ENCODE data around the gene POMGNT1. TPM values are rescaled to one million over a fixed set of nuclear protein-coding genes. Genes with fewer than 3 reads are reported as not detected.
A peak's percentile ranks its signal among the peaks of the same experiment; 100 is the strongest.

POMGNT1 gene
- total RNA-seq, 1 donor from 2014 or later, result 33.4 TPM

- no peak for DNase-seq
Measured at GRCh38 chr1:46206399-46206798, 8.2 kb upstream of the POMGNT1 start.

DNA sequence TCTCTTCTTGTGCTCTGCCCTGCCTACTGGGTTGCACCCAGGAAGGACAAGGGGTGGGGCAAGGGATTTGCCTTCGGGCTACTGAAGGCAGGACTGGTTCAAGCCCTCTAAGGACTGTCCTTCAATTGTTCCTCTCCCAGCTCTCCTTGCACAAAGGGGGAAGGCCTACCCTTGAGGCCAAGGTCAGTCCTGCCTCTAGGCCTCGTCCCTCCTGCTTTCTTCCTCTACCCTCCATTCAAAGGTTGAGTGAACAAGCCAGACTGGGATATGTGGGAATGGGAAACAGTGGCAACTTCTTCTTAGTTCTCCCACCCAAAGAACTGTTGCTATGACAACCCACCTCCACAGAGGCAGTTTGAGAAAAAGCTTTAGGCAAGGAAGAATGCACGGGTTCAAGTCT is 7.6 kb upstream of the POMGNT1 start:
- no peak for DNase-seq

DNA sequence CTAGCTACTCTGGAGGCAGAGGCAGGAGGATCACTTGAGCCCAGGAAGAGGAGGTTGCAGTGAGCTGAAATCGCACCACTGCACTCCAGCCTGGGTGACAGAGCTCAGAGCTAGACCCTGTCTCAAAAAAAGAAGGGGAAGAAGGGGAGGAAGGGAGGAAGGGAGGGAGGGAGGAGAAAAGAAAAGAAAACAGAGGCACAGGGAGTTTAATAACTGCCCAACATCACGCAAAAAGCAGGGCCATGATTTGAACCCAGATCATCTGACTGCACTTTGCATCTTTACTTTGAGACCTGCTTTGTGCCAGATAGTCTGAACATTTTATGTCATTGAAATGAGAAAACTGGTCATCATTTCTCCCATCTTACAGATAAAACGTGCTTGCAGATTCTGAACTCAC is 6.9 kb upstream of the POMGNT1 start:
- no peak for DNase-seq

DNA sequence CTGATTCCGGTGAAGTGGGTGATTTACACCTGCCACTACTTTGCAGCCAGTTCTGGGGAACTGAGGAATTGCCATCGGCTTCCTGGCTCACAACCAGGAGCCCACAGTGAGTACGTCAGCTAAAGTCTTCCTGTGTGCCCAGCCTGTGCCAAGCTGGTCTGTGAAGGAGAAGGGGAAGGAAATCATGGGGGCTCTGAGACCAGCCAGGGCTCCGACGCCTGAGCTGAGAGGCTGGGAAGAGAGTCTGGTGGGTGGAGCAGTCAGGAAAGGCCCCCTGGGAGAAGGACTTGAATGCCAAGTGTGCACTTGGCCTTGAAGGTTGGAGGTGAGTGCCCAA is 6.1 kb upstream of the POMGNT1 start:
- no peak for DNase-seq

- DNase-seq, result no peak
Measured at GRCh38 chr1:46203738-46204405, 5.6 kb upstream of the POMGNT1 start.

GRCh38 chr1:46199233-46199749 is 1.1 kb upstream of the POMGNT1 start:
- no peak for DNase-seq

GRCh38 chr1:46197560-46197963 is 672 bp downstream of the POMGNT1 start:
- no peak for DNase-seq

GRCh38 chr1:46196609-46197008 is 1.6 kb downstream of the POMGNT1 start:
- no peak for DNase-seq

DNA sequence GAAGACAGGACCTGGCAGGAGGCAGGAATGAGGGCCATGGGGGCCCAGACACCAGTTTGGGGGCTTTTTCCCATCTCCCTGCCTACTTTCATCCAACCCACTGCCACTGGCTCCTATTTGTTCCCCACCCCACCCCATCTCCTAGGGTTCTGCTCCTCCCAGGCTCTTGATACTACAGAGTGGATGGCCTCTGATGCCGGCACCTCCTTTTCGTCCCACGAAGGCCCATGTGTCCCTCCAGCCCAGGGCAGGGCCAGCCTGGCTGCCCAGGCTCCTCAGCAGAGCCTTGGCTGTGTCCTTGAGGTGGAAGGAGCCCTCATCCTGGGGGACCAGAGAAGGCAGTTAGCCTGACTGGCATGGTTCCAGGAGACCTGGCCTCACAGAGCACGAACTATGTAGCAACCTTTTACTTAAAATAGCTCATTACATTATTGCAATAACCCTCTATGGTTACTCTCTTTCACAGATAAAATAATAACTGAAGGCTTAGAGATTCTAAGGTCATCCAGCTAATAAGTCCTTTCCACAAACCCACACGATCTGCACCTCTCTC is 3.5 kb downstream of the POMGNT1 start:
- no peak for DNase-seq

DNA sequence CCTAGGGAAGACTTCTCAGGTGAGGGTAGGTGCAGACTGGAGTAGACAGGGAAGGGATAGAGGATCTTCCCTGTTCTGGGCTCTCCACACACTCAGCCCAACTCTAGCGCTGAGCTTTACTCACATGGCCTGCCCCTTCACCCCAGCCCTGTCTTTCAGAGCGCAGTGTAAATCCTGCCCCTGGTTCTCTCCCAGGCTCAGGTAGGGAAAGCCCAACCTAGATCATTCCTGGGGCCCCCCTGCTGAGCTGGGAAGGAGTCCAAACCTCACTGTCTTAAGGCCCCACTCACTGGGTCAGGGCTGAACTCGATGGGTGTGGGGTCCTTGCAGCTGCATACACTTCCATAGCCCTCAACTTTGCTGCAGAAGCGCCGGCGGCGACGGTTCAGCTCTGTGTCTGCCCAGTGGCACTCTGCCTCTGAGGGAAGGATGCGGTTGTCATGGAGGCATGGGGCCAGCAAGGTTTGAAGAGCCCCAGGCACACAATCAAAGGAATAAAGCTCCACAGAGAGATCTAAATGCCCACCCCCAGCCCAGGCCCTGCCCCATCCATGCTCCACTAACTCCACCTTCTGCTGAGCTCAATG is 4.2 kb downstream of the POMGNT1 start:
- no peak for DNase-seq

DNA sequence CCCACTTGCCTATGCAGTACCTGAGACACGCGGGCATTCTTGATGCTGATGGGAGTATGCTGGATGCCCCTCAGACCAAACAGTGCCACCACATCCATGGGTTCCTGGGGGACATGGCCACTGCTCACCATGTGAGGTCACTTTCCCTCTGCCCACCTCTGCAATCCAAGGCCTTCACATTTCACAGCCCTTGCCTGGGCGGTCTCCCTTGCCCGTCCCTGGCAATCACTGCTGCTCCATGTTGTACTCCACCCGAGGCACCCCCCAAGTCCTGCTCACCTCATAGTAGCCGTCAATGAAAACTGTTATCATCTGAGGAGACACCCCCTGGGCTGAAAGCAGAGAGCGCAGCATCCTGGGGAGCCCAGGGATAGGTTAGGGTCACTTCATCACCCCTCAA is 4.9 kb downstream of the POMGNT1 start:
- no peak for DNase-seq

- DNase-seq, result no peak
Measured at GRCh38 chr1:46192171-46192570, 6.1 kb downstream of the POMGNT1 start.

DNA sequence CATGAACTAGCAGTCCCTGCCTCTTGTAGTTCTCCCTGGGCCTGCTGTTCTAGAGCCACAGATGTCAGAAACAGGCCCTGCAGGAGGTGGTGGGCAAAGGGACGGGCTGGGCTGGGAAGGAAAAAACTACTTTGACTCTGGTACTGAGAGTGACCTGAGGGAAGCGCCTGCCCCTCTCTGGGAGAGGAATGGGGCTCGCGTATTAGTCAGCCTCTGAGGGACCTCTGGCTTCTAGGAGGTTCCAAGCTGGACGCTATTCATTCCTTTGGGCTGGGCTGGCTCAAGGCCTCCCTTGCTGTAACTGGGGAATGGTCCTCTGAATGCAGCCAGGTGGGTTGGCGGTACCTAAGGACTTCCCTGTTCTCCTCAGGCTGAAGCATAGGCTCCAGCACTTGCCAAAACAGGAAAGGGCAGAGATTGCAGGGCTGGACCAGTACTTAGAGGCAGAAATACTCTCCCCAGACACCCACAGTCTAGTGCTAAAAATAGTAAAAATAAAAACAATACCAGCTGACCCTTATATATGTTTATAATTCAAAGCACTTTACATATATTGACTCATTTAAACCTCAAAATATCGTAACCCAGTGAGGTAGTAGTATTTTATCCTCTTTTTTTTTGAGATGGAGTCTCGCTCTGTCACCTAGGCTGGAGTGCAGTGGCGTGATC is 7.1 kb downstream of the POMGNT1 start:
- no peak for DNase-seq

DNA sequence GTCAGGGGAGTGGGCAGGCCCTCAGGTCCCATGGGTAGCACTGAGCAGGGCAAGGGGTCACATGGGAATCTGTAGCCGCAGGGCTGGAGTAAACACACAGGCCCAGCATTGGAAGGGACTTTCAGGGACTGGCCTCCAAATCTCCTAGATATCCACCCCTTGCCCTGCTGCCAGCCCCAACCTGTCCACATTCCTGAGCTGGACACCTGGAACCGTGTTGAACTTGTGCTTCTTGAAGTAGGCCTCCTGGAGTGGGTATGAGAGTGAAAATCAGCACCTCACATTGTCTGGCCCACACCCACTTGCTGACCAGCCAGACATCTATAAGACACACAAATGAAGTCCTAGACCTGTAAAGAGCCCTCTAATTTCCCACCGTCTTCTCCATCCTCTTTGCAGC is 7.7 kb downstream of the POMGNT1 start:
- no peak for DNase-seq

GRCh38 chr1:46188295-46189030 is 9.8 kb downstream of the POMGNT1 start:
- no peak for DNase-seq

- DNase-seq, result no peak
Measured at GRCh38 chr1:46187106-46187869, 10.9 kb downstream of the POMGNT1 start.

GRCh38 chr1:46186076-46186475 is 12.2 kb downstream of the POMGNT1 start:
- no peak for DNase-seq

GRCh38 chr1:46184920-46185658 is 13.1 kb downstream of the POMGNT1 start:
- DNase-seq, result no peak

DNA sequence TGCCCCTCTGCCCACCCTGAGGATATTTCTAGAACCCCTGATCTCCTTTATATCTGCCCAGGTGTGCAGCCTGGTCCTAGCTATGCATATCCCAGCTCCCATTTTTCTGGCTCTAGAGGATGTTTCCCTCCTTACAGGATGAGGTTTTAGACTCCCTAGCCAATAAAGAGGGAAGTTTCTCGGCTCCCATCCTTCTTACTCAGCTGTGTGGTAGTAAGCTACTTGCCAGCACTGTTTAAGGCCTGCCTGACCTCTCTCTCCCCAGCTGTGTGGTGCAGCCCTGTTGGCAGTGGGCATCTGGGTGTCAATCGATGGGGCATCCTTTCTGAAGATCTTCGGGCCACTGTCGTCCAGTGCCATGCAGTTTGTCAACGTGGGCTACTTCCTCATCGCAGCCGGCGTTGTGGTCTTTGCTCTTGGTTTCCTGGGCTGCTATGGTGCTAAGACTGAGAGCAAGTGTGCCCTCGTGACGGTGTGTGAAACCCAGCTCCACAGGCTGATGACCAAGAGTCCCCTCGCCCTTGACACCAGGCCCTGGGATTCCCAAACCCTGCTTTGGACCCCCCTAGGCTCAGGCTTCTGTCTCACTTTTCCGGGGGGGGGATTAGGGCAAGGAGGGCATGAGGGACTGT is 14.2 kb downstream of the POMGNT1 start:
- no peak for DNase-seq

GRCh38 chr1:46183079-46183847 is 15.0 kb downstream of the POMGNT1 start:
- peak; percentile 39 for DNase-seq

All from occipital lobe (tissue), 2 donors.